ENCODE data around the gene RPS3A.
A peak's percentile ranks its signal among the peaks of the same experiment; 100 is the strongest.

The RPS3A gene

DNA sequence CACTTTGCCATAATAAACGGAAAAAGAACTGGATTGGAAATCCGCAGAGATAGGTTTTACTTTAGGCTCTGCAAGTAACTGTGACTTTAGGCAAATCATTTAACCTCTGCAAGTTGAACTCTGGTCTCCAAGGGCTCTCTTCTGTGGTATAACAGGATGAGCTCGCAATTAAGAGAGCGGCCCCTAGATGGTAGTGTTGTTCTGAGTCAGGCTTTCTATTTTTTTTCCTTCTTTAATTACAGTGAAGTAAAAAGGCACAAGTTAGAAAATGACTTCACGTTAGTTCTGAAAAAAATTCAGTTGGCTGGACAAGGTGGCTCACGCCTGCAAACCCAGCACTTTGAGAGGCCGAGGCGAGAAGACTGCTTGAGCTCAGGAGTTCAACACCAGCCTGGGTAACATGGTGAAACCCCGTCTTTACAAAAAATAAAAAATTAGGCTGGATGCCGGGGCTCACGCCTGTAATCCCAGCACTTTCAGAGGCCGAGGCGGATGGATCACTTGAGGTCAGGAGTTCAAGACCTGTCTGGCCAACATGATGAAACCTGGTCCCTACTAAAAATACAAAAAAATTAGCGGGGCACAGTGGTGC lies 18.0 kb downstream of the RPS3A start (continued):
- TF ChIP-seq, protein P1, sequence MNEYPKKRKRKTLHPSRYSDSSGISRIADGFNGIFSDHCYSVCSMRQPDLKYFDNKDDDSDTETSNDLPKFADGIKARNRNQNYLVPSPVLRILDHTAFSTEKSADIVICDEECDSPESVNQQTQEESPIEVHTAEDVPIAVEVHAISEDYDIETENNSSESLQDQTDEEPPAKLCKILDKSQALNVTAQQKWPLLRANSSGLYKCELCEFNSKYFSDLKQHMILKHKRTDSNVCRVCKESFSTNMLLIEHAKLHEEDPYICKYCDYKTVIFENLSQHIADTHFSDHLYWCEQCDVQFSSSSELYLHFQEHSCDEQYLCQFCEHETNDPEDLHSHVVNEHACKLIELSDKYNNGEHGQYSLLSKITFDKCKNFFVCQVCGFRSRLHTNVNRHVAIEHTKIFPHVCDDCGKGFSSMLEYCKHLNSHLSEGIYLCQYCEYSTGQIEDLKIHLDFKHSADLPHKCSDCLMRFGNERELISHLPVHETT (tag by site-specific recombination; IDR thresholded peaks at IDR 0.05) = no peak
- TF ChIP-seq, protein P2, sequence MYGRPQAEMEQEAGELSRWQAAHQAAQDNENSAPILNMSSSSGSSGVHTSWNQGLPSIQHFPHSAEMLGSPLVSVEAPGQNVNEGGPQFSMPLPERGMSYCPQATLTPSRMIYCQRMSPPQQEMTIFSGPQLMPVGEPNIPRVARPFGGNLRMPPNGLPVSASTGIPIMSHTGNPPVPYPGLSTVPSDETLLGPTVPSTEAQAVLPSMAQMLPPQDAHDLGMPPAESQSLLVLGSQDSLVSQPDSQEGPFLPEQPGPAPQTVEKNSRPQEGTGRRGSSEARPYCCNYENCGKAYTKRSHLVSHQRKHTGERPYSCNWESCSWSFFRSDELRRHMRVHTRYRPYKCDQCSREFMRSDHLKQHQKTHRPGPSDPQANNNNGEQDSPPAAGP (tag by site-specific recombination; IDR thresholded peaks at IDR 0.05) = no peak
- TF ChIP-seq ZNF654 (tag by site-specific recombination; IDR thresholded peaks at IDR 0.05; ENCODE audit: low read depth) (peak; percentile 78), ZNF121 (tag by site-specific recombination; IDR thresholded peaks at IDR 0.05) (no peak), ZNF660 (tag by site-specific recombination; IDR thresholded peaks at IDR 0.05) (0 out of 2 replicates have a peak, but pooled peaks have one; percentile 49), YY2 (tag by site-specific recombination; IDR thresholded peaks at IDR 0.05) (no peak), ZNF629 (tag by site-specific recombination; IDR thresholded peaks at IDR 0.05) (0 out of 2 replicates have a peak, but pooled peaks have one; percentile 37), GLIS2 (tag by site-specific recombination; IDR thresholded peaks at IDR 0.05) (no peak), ZBTB8A (tag by site-specific recombination; IDR thresholded peaks at IDR 0.05) (no peak), KLF16 (tag by site-specific recombination; IDR thresholded peaks at IDR 0.05) (no peak), OVOL3 (tag by site-specific recombination; IDR thresholded peaks at IDR 0.05) (no peak), ZNF214 (tag by site-specific recombination; IDR thresholded peaks at IDR 0.05; ENCODE audit: borderline replicate concordance) (no peak), ZNF514 (tag by site-specific recombination; IDR thresholded peaks at IDR 0.05) (no peak), ZNF792 (tag by site-specific recombination; IDR thresholded peaks at IDR 0.05) (no peak), SALL2 (tag by site-specific recombination; IDR thresholded peaks at IDR 0.05; ENCODE audit: borderline replicate concordance) (no peak), ZNF624 (tag by site-specific recombination; IDR thresholded peaks at IDR 0.05) (no peak), WT1 (tag by site-specific recombination; IDR thresholded peaks at IDR 0.05) (no peak)
- TF ChIP-seq, protein P3, sequence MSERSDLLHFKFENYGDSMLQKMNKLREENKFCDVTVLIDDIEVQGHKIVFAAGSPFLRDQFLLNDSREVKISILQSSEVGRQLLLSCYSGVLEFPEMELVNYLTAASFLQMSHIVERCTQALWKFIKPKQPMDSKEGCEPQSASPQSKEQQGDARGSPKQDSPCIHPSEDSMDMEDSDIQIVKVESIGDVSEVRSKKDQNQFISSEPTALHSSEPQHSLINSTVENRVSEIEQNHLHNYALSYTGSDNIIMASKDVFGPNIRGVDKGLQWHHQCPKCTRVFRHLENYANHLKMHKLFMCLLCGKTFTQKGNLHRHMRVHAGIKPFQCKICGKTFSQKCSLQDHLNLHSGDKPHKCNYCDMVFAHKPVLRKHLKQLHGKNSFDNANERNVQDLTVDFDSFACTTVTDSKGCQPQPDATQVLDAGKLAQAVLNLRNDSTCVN (tag by site-specific recombination; optimal IDR thresholded peaks at IDR 0.05) = no peak
- TF ChIP-seq, protein P4, sequence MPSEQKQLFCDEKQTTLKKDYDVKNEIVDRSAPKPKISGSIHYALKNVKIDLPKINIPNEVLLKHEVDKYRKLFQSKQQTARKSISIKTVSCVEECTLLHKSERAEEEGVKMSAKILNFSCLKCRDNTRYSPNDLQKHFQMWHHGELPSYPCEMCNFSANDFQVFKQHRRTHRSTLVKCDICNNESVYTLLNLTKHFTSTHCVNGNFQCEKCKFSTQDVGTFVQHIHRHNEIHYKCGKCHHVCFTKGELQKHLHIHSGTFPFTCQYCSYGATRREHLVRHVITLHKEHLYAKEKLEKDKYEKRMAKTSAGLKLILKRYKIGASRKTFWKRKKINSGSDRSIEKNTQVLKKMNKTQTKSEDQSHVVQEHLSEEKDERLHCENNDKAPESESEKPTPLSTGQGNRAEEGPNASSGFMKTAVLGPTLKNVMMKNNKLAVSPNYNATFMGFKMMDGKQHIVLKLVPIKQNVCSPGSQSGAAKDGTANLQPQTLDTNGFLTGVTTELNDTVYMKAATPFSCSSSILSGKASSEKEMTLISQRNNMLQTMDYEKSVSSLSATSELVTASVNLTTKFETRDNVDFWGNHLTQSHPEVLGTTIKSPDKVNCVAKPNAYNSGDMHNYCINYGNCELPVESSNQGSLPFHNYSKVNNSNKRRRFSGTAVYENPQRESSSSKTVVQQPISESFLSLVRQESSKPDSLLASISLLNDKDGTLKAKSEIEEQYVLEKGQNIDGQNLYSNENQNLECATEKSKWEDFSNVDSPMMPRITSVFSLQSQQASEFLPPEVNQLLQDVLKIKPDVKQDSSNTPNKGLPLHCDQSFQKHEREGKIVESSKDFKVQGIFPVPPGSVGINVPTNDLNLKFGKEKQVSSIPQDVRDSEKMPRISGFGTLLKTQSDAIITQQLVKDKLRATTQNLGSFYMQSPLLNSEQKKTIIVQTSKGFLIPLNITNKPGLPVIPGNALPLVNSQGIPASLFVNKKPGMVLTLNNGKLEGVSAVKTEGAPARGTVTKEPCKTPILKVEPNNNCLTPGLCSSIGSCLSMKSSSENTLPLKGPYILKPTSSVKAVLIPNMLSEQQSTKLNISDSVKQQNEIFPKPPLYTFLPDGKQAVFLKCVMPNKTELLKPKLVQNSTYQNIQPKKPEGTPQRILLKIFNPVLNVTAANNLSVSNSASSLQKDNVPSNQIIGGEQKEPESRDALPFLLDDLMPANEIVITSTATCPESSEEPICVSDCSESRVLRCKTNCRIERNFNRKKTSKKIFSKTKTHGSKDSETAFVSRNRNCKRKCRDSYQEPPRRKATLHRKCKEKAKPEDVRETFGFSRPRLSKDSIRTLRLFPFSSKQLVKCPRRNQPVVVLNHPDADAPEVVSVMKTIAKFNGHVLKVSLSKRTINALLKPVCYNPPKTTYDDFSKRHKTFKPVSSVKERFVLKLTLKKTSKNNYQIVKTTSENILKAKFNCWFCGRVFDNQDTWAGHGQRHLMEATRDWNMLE (tag by site-specific recombination; conservative IDR thresholded peaks at IDR 0.05; ENCODE audit: low read depth) = no peak

DNA sequence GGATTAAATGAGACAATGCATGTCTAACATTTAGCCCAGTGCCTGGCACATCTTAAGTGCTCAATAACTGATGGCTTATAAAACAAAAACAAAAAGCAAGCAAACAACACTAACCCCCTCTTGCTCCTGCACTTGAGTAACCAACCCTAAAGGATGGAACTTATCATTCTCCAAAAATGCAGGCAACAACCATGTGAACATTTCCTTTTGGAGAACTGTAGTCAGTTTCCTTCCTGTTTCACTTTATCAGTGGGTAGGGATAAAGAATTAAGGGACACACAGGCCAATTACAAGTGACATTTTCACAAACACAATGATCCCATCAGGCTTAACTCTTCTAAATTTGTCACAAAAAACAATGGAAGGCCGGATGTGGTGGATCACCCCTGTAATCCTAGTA lies 30.4 kb downstream of the RPS3A start:
- no peak for TF ChIP-seq ZNF174 (tag by site-specific recombination; IDR thresholded peaks at IDR 0.05)
- no peak for TF ChIP-seq ZNF792 (tag by site-specific recombination; IDR thresholded peaks at IDR 0.05)
- no peak for TF ChIP-seq SP2 (tag by site-specific recombination; IDR thresholded peaks at IDR 0.05)
- TF ChIP-seq, protein P5, sequence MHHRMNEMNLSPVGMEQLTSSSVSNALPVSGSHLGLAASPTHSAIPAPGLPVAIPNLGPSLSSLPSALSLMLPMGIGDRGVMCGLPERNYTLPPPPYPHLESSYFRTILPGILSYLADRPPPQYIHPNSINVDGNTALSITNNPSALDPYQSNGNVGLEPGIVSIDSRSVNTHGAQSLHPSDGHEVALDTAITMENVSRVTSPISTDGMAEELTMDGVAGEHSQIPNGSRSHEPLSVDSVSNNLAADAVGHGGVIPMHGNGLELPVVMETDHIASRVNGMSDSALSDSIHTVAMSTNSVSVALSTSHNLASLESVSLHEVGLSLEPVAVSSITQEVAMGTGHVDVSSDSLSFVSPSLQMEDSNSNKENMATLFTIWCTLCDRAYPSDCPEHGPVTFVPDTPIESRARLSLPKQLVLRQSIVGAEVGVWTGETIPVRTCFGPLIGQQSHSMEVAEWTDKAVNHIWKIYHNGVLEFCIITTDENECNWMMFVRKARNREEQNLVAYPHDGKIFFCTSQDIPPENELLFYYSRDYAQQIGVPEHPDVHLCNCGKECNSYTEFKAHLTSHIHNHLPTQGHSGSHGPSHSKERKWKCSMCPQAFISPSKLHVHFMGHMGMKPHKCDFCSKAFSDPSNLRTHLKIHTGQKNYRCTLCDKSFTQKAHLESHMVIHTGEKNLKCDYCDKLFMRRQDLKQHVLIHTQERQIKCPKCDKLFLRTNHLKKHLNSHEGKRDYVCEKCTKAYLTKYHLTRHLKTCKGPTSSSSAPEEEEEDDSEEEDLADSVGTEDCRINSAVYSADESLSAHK (tag by site-specific recombination; IDR thresholded peaks at IDR 0.05) = no peak
- TF ChIP-seq, protein P6, sequence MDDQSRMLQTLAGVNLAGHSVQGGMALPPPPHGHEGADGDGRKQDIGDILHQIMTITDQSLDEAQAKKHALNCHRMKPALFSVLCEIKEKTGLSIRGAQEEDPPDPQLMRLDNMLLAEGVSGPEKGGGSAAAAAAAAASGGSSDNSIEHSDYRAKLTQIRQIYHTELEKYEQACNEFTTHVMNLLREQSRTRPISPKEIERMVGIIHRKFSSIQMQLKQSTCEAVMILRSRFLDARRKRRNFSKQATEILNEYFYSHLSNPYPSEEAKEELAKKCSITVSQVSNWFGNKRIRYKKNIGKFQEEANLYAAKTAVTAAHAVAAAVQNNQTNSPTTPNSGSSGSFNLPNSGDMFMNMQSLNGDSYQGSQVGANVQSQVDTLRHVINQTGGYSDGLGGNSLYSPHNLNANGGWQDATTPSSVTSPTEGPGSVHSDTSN (CRISPR knock-in tag; IDR thresholded peaks at IDR 0.05) = no peak
- H3K4me3 ChIP-seq (ENCODE audit: low read depth, low read length) = no peak overlapping the region
- peaks cover 8 to 52% of the 10 kb centered on the region in 2 experiments; a peak in 2 of 3 replicates for H3K36me3 ChIP-seq (ENCODE audit: control insufficient read depth in 2 of 2, insufficient read depth in 1 of 2, low read length in 2 of 2)
- POLR2A ChIA-PET = no interaction called here
- H3K9me3 ChIP-seq (ENCODE audit: control insufficient read depth, insufficient read depth, low read depth, low read length) = no peaks in the 10 kb centered on the region
- CTCF ChIA-PET = no interaction called here
- H3K4me1 ChIP-seq (ENCODE audit: control insufficient read depth, insufficient read depth, low read length) = no peaks in the 10 kb centered on the region
- H3K27ac ChIP-seq (ENCODE audit: extremely low read depth, low read depth, low read length) = no peak overlapping the region

Data from HEK293 (cell line).